Mesenchymal stem cell (in vitro differentiated cells and primary cell): ENCODE measurements around the gene ZNF236. TPM values are rescaled to one million over a fixed set of nuclear protein-coding genes. Genes with fewer than 3 reads are reported as not detected.
A peak's percentile ranks its signal among the peaks of the same experiment; 100 is the strongest.
"Not testable (repeated sequence)": the region's sequence is repeated elsewhere in the genome, so short reads cannot be mapped to it uniquely, and the experiment has no call there.

Experiments
- DNase-seq: peaks from one replicate; pipeline ENCODE4 v3.0.0-alpha.2; 2013
- H2AFZ ChIP-seq: one replicate; pipeline ENCODE4 v1.6.1; 2013; ENCODE audit warnings: low read depth, mild to moderate bottlenecking, control low read depth, inconsistent platforms, low read length, moderate library complexity
- H2AK5ac ChIP-seq: 2 replicates; pipeline ENCODE4 v1.6.1; 2013; ENCODE audit warnings: low read length, moderate library complexity, mild to moderate bottlenecking, inconsistent platforms; ENCODE audit not compliant: severe bottlenecking
- H2BK120ac ChIP-seq: one replicate; pipeline ENCODE4 v1.6.1; 2013; ENCODE audit warnings: low read depth, mild to moderate bottlenecking, inconsistent platforms, low read length, moderate library complexity
- H2BK12ac ChIP-seq, 2 experiments: one replicate each; pipeline ENCODE4 v1.6.1; 2013; ENCODE audit warnings: inconsistent platforms in 2 of 2, low read length in 2 of 2, mild to moderate bottlenecking in 2 of 2, moderate library complexity in 2 of 2, control low read depth in 1 of 2
- H2BK15ac ChIP-seq: one replicate; pipeline ENCODE4 v1.6.1; 2013; ENCODE audit warnings: mild to moderate bottlenecking, low read depth, inconsistent platforms; ENCODE audit not compliant: poor library complexity, severe bottlenecking
- H2BK5ac ChIP-seq: 2 replicates; pipeline ENCODE4 v1.6.1; 2013; ENCODE audit warnings: low read depth, mild to moderate bottlenecking, low read length, control low read depth, inconsistent platforms; ENCODE audit not compliant: poor library complexity, severe bottlenecking
- H3K14ac ChIP-seq, 2 experiments: one replicate each; pipeline ENCODE4 v1.6.1; 2013; ENCODE audit warnings: inconsistent platforms in 2 of 2, low read length in 2 of 2, control low read depth in 1 of 2, mild to moderate bottlenecking in 1 of 2, moderate library complexity in 1 of 2
- H3K18ac ChIP-seq, 2 experiments: one replicate each; pipeline ENCODE4 v1.6.1; 2013; ENCODE audit warnings: inconsistent platforms in 2 of 2, low read length in 2 of 2, control low read depth in 1 of 2, low read depth in 1 of 2, mild to moderate bottlenecking in 1 of 2
- H3K23ac ChIP-seq, 2 experiments: one replicate each; pipeline ENCODE4 v1.6.1; 2013; ENCODE audit warnings: inconsistent platforms in 2 of 2, low read length in 2 of 2, mild to moderate bottlenecking in 2 of 2, moderate library complexity in 2 of 2, control low read depth in 1 of 2
- H3K27ac ChIP-seq: 2 replicates; pipeline ENCODE4 v1.5.1; 2013; ENCODE audit warnings: mild to moderate bottlenecking, moderate library complexity, low read length, control low read depth, inconsistent platforms; ENCODE audit not compliant: poor library complexity, severe bottlenecking
- H3K27me3 ChIP-seq, 2 experiments: 2 replicates each; pipeline versions ENCODE4 v1.6.1 to v1.7.0; 2013; ENCODE audit warnings: low read length in 2 of 2, mild to moderate bottlenecking in 2 of 2, moderate library complexity in 2 of 2, control low read depth in 1 of 2, inconsistent platforms in 1 of 2; ENCODE audit not compliant: control insufficient read depth in 1 of 2, insufficient read depth in 1 of 2
- H3K36me3 ChIP-seq, 2 experiments: 2 replicates each; pipeline versions ENCODE4 v1.6.1 to v1.7.0; 2013; ENCODE audit warnings: low read length in 2 of 2, control low read depth in 1 of 2, inconsistent platforms in 1 of 2, low read depth in 1 of 2, mild to moderate bottlenecking in 1 of 2; ENCODE audit not compliant: insufficient read depth in 2 of 2, control insufficient read depth in 1 of 2
- H3K4ac ChIP-seq, 2 experiments: one replicate each; pipeline ENCODE4 v1.6.1; 2013; ENCODE audit warnings: inconsistent platforms in 2 of 2, low read length in 2 of 2, mild to moderate bottlenecking in 2 of 2, moderate library complexity in 2 of 2, control low read depth in 1 of 2, low read depth in 1 of 2
- H3K4me1 ChIP-seq: 2 replicates; pipeline ENCODE4 v1.6.1; 2013; ENCODE audit warnings: low read depth, low read length, control low read depth; ENCODE audit not compliant: control insufficient read depth, insufficient read depth
- H3K4me2 ChIP-seq: 2 replicates; pipeline ENCODE4 v1.6.1; 2013; ENCODE audit warnings: low read length, mild to moderate bottlenecking, inconsistent platforms; ENCODE audit not compliant: poor library complexity, severe bottlenecking
- H3K4me3 ChIP-seq, 2 experiments: 2 replicates each; pipeline versions ENCODE4 v1.5.1 to v1.7.0; 2013; ENCODE audit warnings: low read length in 2 of 2, mild to moderate bottlenecking in 2 of 2, control low read depth in 1 of 2, low read depth in 1 of 2; ENCODE audit not compliant: insufficient read depth in 1 of 2
- H3K79me1 ChIP-seq: replicated peaks from 2 replicates; pipeline ENCODE4 v1.6.1; 2013; ENCODE audit warnings: mild to moderate bottlenecking, control low read depth, low read length, inconsistent platforms; ENCODE audit not compliant: poor library complexity, severe bottlenecking
- H3K9ac ChIP-seq: 2 replicates; pipeline ENCODE4 v1.7.0; 2013; ENCODE audit warnings: mild to moderate bottlenecking, low read length, moderate library complexity
- H3K9me3 ChIP-seq: 2 replicates; pipeline ENCODE4 v1.7.0; 2013; ENCODE audit warnings: mild to moderate bottlenecking, low read length; ENCODE audit not compliant: control insufficient read depth
- H4K8ac ChIP-seq: one replicate; pipeline ENCODE4 v1.6.1; 2013; ENCODE audit warnings: inconsistent platforms, mild to moderate bottlenecking, low read length, moderate library complexity
- H4K91ac ChIP-seq: one replicate; pipeline ENCODE4 v1.6.1; 2013; ENCODE audit warnings: mild to moderate bottlenecking, low read length, inconsistent platforms
- WGBS: methylation state at CpG from one replicate; pipeline ENCODE4 v1.1.7; 2013; ENCODE audit warnings: mixed read lengths; 5-methylcytosine and 5-hydroxymethylcytosine counted together
- polyA plus RNA-seq, 2 experiments: library from polyadenylated mRNA; stranded (reverse); fragments of 200-250 nt; gene quantifications; one replicate each; pipeline ENCODE4 v1.2.3, GENCODE V29; 2013

Gene ZNF236
- polyA plus RNA-seq (2013, experiment 1 of 2), result 7.1 TPM
- polyA plus RNA-seq (2013, experiment 2 of 2), result 6.6 TPM

GRCh38 chr18:76822506-76823160, at the start of gene ZNF236:
TSS of gene ZNF236 (plus strand) at chr18:76822557. CDS start at chr18:76822608, 51 bp downstream.
- H3K18ac ChIP-seq, result peak within 1 kb of the TSS; percentile 96 to 99
- DNase-seq, result peak; percentile 80
- WGBS, result under 1% methylated on average over 27 of the region's 113 CpGs

DNA sequence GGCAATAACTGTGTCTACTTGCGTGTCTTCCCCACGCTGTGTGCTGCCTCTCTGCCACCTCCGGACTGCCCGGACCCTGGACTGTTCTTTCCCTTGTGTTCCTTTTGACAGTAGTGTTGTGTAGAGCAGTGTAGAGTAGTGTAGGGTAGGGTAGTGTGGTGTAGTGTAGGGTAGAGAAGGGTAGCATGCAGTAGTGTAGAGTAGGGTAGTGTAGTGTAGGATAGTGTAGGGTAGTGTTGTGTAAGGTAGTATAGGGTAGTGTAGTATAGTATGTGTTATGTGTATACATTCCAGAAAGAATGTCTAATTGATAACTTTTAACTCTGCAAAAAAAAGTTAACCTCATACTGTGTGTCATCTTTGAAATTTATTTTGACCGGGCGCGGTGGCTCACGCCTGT, 49.7 kb upstream of the ZNF236 start:
- DNase-seq, result no peak
- H3K4ac ChIP-seq, result no peak overlapping the region
- H3K4me3 ChIP-seq, result no peak overlapping the region
- peaks cover 22% of the 10 kb centered on the region for H3K9me3 ChIP-seq
- H3K79me1 ChIP-seq, result no peaks in the 10 kb centered on the region
- H4K91ac ChIP-seq, result no peak overlapping the region
- no peak overlapping the region for H3K9ac ChIP-seq
- no peak overlapping the region for H3K23ac ChIP-seq
- no peaks in the 10 kb centered on the region for H3K36me3 ChIP-seq
- no peak overlapping the region for H3K14ac ChIP-seq
- H2BK5ac ChIP-seq, result no peak overlapping the region
- peaks cover 4 to 7% of the 10 kb centered on the region in 2 experiments for H3K27me3 ChIP-seq
- no peak overlapping the region for H3K27ac ChIP-seq
- H2AFZ ChIP-seq, result no peak overlapping the region
- no peak overlapping the region for H4K8ac ChIP-seq
- no peak overlapping the region for H2BK15ac ChIP-seq
- WGBS, result 90% methylated on average over 8 of the region's 8 CpGs
- no peak overlapping the region for H2BK120ac ChIP-seq
- H2BK12ac ChIP-seq, result no peak overlapping the region
- H3K18ac ChIP-seq, result no peak overlapping the region
- H3K4me2 ChIP-seq, result no peak overlapping the region
- H2AK5ac ChIP-seq, result no peak overlapping the region
- no peaks in the 10 kb centered on the region for H3K4me1 ChIP-seq

More at GRCh38 chr18:76822506-76823160, at the start of gene ZNF236:
- peak within 1 kb of the TSS; percentile 97 for H2BK120ac ChIP-seq
- H2AK5ac ChIP-seq, result no peak within 1 kb of the TSS
- H2BK5ac ChIP-seq, result peak within 1 kb of the TSS; percentile 92
- H2AFZ ChIP-seq, result peak within 1 kb of the TSS; percentile 93
- peaks cover 2% of the 10 kb centered on the region for H3K79me1 ChIP-seq
- peak within 1 kb of the TSS; percentile 90 for H3K4me2 ChIP-seq
- H4K91ac ChIP-seq, result peak within 1 kb of the TSS; percentile 98
- H3K14ac ChIP-seq, result peak within 1 kb of the TSS in 1 of 2 experiments; percentile 99
- H3K27ac ChIP-seq, result peak within 1 kb of the TSS; percentile 41
- peak within 1 kb of the TSS in 1 of 2 experiments; percentile 96 for H3K23ac ChIP-seq
- H2BK15ac ChIP-seq, result peak within 1 kb of the TSS; percentile 96
- H3K9ac ChIP-seq, result peak within 1 kb of the TSS; percentile 99
- peaks cover 0 to 7% of the 10 kb centered on the region in 2 experiments for H3K36me3 ChIP-seq
- peaks cover 20% of the 10 kb centered on the region for H3K4me1 ChIP-seq
- no peaks in the 10 kb centered on the region for H3K9me3 ChIP-seq
- H3K27me3 ChIP-seq, result no peaks in the 10 kb centered on the region
- peak within 1 kb of the TSS; percentile 87 to 99 for H3K4ac ChIP-seq
- peak within 1 kb of the TSS; percentile 88 for H4K8ac ChIP-seq
- peak within 1 kb of the TSS; percentile 97 to 98 for H3K4me3 ChIP-seq
- peak within 1 kb of the TSS in 1 of 2 experiments; percentile 24 for H2BK12ac ChIP-seq

- H2BK15ac ChIP-seq, H3K4me1 ChIP-seq, H3K36me3 ChIP-seq, H4K8ac ChIP-seq, H2AFZ ChIP-seq, H3K9me3 ChIP-seq, H3K4me2 ChIP-seq, H3K14ac ChIP-seq, H3K9ac ChIP-seq, H3K27me3 ChIP-seq, H2BK12ac ChIP-seq, H3K27ac ChIP-seq, H2AK5ac ChIP-seq, H2BK120ac ChIP-seq, H2BK5ac ChIP-seq, H3K23ac ChIP-seq, H3K18ac ChIP-seq, DNase-seq, H3K4me3 ChIP-seq, H3K4ac ChIP-seq, H4K91ac ChIP-seq, H3K79me1 ChIP-seq: not testable (repeated sequence)
- 95% methylated on average over 13 of the region's 22 CpGs for WGBS
These were observed 45.3 kb upstream of the ZNF236 start for GRCh38 chr18:76777036-76777435.

DNA sequence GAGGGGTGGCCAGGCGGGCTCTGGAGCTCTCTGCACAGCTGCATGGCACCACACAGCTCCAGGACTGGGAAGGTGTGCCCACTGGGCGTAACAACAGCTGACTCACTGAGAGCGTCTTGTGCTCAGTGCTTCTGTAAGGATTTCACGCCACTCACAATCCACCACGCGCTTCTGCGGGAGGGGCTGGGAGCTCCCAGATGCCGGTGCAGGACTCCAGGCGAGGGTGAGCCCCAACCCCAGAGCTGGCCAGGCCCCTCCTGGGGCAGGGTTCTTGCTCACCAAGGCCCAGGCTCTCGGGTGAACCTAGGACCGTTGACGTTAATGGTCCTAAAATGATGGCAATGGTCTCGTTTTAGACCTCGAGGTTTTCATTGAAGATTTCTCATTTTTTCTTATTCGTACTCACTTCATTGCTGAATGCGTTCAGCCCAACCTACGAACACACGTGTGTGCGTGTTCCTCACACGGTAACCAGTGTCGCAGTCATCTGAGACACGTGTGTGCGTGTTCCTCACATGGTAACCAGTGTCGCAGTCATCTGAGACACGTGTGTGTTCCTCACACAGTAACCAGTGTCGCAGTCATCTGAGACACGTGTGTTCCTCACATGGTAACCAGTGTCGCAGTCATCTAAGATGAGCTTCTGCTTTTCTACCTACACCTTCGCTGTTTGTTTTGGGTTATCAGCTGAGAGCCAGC, 38.4 kb upstream of the ZNF236 start:
- Histone ChIP-seq H3K9ac (no peak overlapping the region), H3K23ac (no peak overlapping the region), H3K79me1 (no peaks in the 10 kb centered on the region), H4K91ac (no peak overlapping the region), H3K14ac (no peak overlapping the region), H3K18ac (no peak overlapping the region), H4K8ac (no peak overlapping the region), H3K4me2 (no peak overlapping the region), H3K4ac (no peak overlapping the region), H3K4me1 (no peaks in the 10 kb centered on the region), H3K27ac (no peak overlapping the region), H2BK5ac (no peak overlapping the region), H3K36me3 (no peaks in the 10 kb centered on the region), H2BK12ac (no peak overlapping the region), H2AK5ac (no peak overlapping the region), H2AFZ (no peak overlapping the region), H2BK120ac (no peak overlapping the region), H3K27me3 (peaks cover 5 to 22% of the 10 kb centered on the region in 2 experiments), H3K4me3 (no peak overlapping the region), H2BK15ac (no peak overlapping the region), H3K9me3 (no peaks in the 10 kb centered on the region)
- DNase-seq, result no peak
- 90% methylated on average over 29 of the region's 29 CpGs for WGBS
